ENCODE data around the gene WHAMM. TPM values are rescaled to one million over a fixed set of nuclear protein-coding genes. Genes with fewer than 3 reads are reported as not detected.

WHAMM gene
- total RNA-seq, 1 donor from 2014 or later = 5.4 TPM

DNA sequence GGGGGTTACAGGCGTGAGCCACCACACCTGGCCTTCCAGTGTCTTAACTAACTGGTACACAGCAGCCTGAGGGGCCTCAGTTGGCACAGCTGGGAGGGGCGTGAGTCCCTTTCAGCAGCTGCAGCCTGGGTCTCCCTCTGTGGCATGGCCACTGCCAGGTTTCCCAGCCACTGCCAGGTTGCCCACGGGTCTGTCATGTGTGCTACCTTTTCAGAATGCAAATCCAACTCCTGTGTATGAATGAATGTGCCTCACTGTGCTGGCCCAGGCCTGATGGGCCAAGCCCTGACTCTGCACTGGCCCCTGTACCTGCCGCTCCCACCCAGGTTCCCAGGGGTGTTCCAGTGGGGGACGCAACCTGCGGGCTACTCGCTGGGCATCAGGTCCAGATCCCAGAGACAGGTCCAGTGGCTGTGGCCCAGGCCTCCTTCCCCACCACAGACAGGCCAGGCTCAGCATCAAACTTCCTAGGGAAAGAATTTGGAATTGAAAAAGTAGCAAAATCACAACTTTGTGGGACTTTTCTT is 26.0 kb downstream of the WHAMM start:
- no peak for DNase-seq (ENCODE audit: low read depth)
- H3K4me3 ChIP-seq (ENCODE audit: low read depth, low read length) = no peak overlapping the region
- H3K27me3 ChIP-seq (ENCODE audit: control insufficient read depth, insufficient read depth, low read length) = no peaks in the 10 kb centered on the region
- TF ChIP-seq, protein P1, sequence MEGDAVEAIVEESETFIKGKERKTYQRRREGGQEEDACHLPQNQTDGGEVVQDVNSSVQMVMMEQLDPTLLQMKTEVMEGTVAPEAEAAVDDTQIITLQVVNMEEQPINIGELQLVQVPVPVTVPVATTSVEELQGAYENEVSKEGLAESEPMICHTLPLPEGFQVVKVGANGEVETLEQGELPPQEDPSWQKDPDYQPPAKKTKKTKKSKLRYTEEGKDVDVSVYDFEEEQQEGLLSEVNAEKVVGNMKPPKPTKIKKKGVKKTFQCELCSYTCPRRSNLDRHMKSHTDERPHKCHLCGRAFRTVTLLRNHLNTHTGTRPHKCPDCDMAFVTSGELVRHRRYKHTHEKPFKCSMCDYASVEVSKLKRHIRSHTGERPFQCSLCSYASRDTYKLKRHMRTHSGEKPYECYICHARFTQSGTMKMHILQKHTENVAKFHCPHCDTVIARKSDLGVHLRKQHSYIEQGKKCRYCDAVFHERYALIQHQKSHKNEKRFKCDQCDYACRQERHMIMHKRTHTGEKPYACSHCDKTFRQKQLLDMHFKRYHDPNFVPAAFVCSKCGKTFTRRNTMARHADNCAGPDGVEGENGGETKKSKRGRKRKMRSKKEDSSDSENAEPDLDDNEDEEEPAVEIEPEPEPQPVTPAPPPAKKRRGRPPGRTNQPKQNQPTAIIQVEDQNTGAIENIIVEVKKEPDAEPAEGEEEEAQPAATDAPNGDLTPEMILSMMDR (IDR thresholded peaks at IDR 0.05; ENCODE audit: insufficient read depth, low read length, poor library complexity, severe bottlenecking) = no peak
- peaks cover 5% of the 10 kb centered on the region for H3K36me3 ChIP-seq (ENCODE audit: control insufficient read depth, insufficient read depth, low read length)

DNA sequence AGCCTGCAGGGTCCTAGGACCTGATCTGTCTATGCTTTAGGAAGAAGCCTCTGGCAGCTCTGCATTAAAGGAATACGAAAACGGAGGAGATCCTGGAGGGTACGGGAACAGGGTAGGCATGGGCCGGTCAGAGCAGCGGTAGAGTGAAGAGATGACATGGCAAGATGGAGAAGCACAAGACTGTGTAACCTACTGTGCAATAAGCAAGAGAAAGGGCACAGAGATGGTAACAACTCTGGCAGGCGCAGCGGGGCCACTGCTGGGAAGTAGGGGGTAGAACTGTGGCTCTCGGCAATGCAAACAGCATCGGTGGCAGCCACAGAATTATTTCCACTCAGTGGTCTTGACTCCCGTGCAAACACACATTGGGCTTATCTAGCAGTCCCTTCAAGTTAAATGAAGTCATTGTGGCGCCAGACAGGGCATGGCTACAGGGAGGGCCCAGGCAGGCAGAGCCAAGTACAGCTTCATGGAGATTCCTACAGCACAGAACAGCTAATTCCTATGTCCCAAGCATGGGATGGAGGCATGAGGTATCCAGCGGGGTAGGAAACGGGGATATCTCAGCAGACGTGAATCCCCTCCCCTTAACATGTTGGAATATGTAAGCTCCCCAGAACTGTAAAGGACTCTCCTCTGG is 28.8 kb downstream of the WHAMM start:
- Histone ChIP-seq H3K4me3 (ENCODE audit: low read depth, low read length) (no peak overlapping the region), H3K27me3 (ENCODE audit: control insufficient read depth, insufficient read depth, low read length) (no peaks in the 10 kb centered on the region), H3K36me3 (ENCODE audit: control insufficient read depth, insufficient read depth, low read length) (peaks cover 5% of the 10 kb centered on the region)
- TF ChIP-seq, protein P1 (IDR thresholded peaks at IDR 0.05; ENCODE audit: insufficient read depth, low read length, poor library complexity, severe bottlenecking) = no peak
- no peak for DNase-seq (ENCODE audit: low read depth)

GRCh38 chr15:82839136-82839535 is 29.7 kb downstream of the WHAMM start:
- H3K36me3 ChIP-seq (ENCODE audit: control insufficient read depth, insufficient read depth, low read length) = peaks cover 5% of the 10 kb centered on the region
- no peaks in the 10 kb centered on the region for H3K27me3 ChIP-seq (ENCODE audit: control insufficient read depth, insufficient read depth, low read length)
- TF ChIP-seq, protein P1 (IDR thresholded peaks at IDR 0.05; ENCODE audit: insufficient read depth, low read length, poor library complexity, severe bottlenecking) = no peak
- no peak for DNase-seq (ENCODE audit: low read depth)
- H3K4me3 ChIP-seq (ENCODE audit: low read depth, low read length) = no peak overlapping the region

DNA sequence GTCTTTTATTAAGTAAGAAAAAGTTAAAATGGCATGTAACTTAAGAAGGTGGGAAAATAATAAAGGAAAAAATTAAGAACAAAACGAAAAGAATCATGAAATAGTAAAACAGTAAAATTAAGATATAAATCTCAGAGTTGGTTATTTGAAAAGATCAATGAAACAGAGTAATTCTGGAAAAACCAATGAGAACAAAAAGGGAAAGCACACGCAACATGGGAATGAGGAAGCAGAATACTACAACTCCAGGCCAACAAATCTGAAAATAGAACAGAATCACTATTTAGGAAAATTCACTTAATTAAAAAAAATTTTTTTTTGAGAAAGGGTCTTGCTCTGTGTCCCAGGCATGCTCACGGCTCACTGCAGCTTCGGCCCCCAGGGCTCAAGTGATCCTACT is 30.7 kb downstream of the WHAMM start:
- TF ChIP-seq, protein P1 (IDR thresholded peaks at IDR 0.05; ENCODE audit: insufficient read depth, low read length, poor library complexity, severe bottlenecking) = no peak
- Histone ChIP-seq H3K36me3 (ENCODE audit: control insufficient read depth, insufficient read depth, low read length) (peaks cover 5% of the 10 kb centered on the region), H3K4me3 (ENCODE audit: low read depth, low read length) (no peak overlapping the region), H3K27me3 (ENCODE audit: control insufficient read depth, insufficient read depth, low read length) (no peaks in the 10 kb centered on the region)
- no peak for DNase-seq (ENCODE audit: low read depth)

GRCh38 chr15:82843566-82843965 is 34.1 kb downstream of the WHAMM start:
- TF ChIP-seq, protein P1 (IDR thresholded peaks at IDR 0.05; ENCODE audit: insufficient read depth, low read length, poor library complexity, severe bottlenecking) = no peak
- no peak overlapping the region for H3K4me3 ChIP-seq (ENCODE audit: low read depth, low read length)
- H3K36me3 ChIP-seq (ENCODE audit: control insufficient read depth, insufficient read depth, low read length) = no peaks in the 10 kb centered on the region
- no peaks in the 10 kb centered on the region for H3K27me3 ChIP-seq (ENCODE audit: control insufficient read depth, insufficient read depth, low read length)
- no peak for DNase-seq (ENCODE audit: low read depth)

GRCh38 chr15:82845686-82846085 is 36.3 kb downstream of the WHAMM start:
- peaks cover 1% of the 10 kb centered on the region for H3K36me3 ChIP-seq (ENCODE audit: control insufficient read depth, insufficient read depth, low read length)
- no peak overlapping the region for H3K4me3 ChIP-seq (ENCODE audit: low read depth, low read length)
- no peak for DNase-seq (ENCODE audit: low read depth)
- H3K27me3 ChIP-seq (ENCODE audit: control insufficient read depth, insufficient read depth, low read length) = no peaks in the 10 kb centered on the region
- TF ChIP-seq, protein P1 (IDR thresholded peaks at IDR 0.05; ENCODE audit: insufficient read depth, low read length, poor library complexity, severe bottlenecking) = no peak
